K562 (cell line): Measurements from ENCODE around the gene CAMK2G. TPM values are rescaled to one million over a fixed set of nuclear protein-coding genes. Genes with fewer than 3 reads are reported as not detected.
A peak's percentile ranks its signal among the peaks of the same experiment; 100 is the strongest.

Experiments
- ARHGAP35 ChIP-seq: fragments of 450-650 bp; IDR thresholded peaks from 2 replicates; pipeline ENCODE4 v1.6.1; 2018; ENCODE audit not compliant: partially characterized antibody
- BRF2 ChIP-seq: IDR thresholded peaks from 3 replicates; pipeline ENCODE4 v1.6.1; 2011; ENCODE audit warnings: borderline replicate concordance, mild to moderate bottlenecking; ENCODE audit not compliant: insufficient read length, insufficient read depth
- CHD2 ChIP-seq: IDR thresholded peaks from 2 replicates; pipeline ENCODE4 v1.6.1; 2011; ENCODE audit warnings: low read depth, low read length
- ERF ChIP-seq: fragments of 450-650 bp; formaldehyde crosslinking; IDR thresholded peaks from 2 replicates; pipeline ENCODE4 v1.4.0; 2020; ENCODE audit warnings: mild to moderate bottlenecking, mixed read lengths
- FOXK1 ChIP-seq: sonication (generic); formaldehyde crosslinking; IDR thresholded peaks from 2 replicates; pipeline ENCODE4 v1.8.0; 2022; ENCODE audit warnings: missing genetic modification reagents, mild to moderate bottlenecking, borderline replicate concordance
- FOXK2 ChIP-seq, 2 experiments: fragments of 450-650 bp; IDR thresholded peaks in 1 of 2; conservative IDR thresholded peaks in 1 of 2; 2 replicates each; pipeline ENCODE4 v1.6.1; 2016; ENCODE audit warnings: low read depth in 2 of 2, mild to moderate bottlenecking in 1 of 2
- GABPB2 ChIP-seq: fragments of 250-450 bp; sonication (Bioruptor Pico); conservative IDR thresholded peaks from 2 replicates; pipeline ENCODE4 v1.5.1; 2021; ENCODE audit warnings: mild to moderate bottlenecking
- MECOM ChIP-seq: fragments of 250-450 bp; sonication (Bioruptor Pico); IDR thresholded peaks from 2 replicates; pipeline ENCODE4 v1.8.0; 2022; ENCODE audit warnings: inconsistent platforms
- NRF1 ChIP-seq, 2 experiments: fragments of 450-650 bp; IDR thresholded peaks in 1 of 2; conservative IDR thresholded peaks in 1 of 2; 2 replicates each; pipeline ENCODE4 v1.6.1; 2014; ENCODE audit warnings: mild to moderate bottlenecking in 2 of 2
- PBX2 ChIP-seq, 2 experiments: IDR thresholded peaks in 1 of 2; conservative IDR thresholded peaks in 1 of 2; 2 replicates each; pipeline ENCODE4 v1.6.1; 2016; ENCODE audit warnings: low read depth in 2 of 2, mild to moderate bottlenecking in 1 of 2, missing compliant biosample characterization in 1 of 2, missing genetic modification characterization in 1 of 2, moderate library complexity in 1 of 2
- SETDB1 ChIP-seq: IDR thresholded peaks from one replicate; pipeline ENCODE4 v1.6.1; 2012; ENCODE audit warnings: low read length, control low read depth, inconsistent platforms
- SIX5 ChIP-seq, 2 experiments: IDR thresholded peaks; 2 replicates each; pipeline ENCODE4 v1.6.1; 2011; ENCODE audit warnings: low read length in 2 of 2, borderline replicate concordance in 1 of 2, low read depth in 1 of 2, mild to moderate bottlenecking in 1 of 2, moderate library complexity in 1 of 2; ENCODE audit not compliant: insufficient read depth in 1 of 2
- ZBED1 ChIP-seq: IDR thresholded peaks from 2 replicates; pipeline ENCODE4 v1.6.1; 2014
- ZNF274 ChIP-seq: IDR thresholded peaks from 2 replicates; pipeline ENCODE4 v1.6.1; 2011; ENCODE audit warnings: low read depth, mild to moderate bottlenecking, low read length, moderate library complexity, borderline replicate concordance
- ZNF324 ChIP-seq: fragments of 250-450 bp; sonication (Bioruptor Pico); IDR thresholded peaks from 2 replicates; pipeline ENCODE4 v1.4.0; 2020; ENCODE audit warnings: mild to moderate bottlenecking
- ZNF592 ChIP-seq: fragments of 450-650 bp; IDR thresholded peaks from 2 replicates; pipeline ENCODE4 v1.6.1; 2017; ENCODE audit warnings: antibody characterized with exemption, mild to moderate bottlenecking
- polyA plus RNA-seq, 8 experiments: library from polyadenylated mRNA; depleted of rRNA in 4 of 8; stranded (reverse) in 5 of 8; unstranded in 3 of 8; fragments of >200 nt; fragmentation: Nextera tagmentation in 2 of 8; fragmentation: Illumina TruSeq in 1 of 8; extraction: Ambion mirVana in 2 of 8; extraction: Trizol in 1 of 8; gene quantifications; 2 replicates each; pipeline versions ENCODE4 v1.2.1 to v1.2.3, GENCODE V29; 2011 to 2014; ENCODE audit warnings: inconsistent platforms in 1 of 8, missing spikeins in 1 of 8
- total RNA-seq, 7 experiments: library from RNA; depleted of rRNA in 6 of 7; stranded (reverse); fragments of >200 nt in 6 of 7; fragmentation: Illumina TruSeq in 2 of 7; extraction: Trizol in 2 of 7; gene quantifications; 2 replicates each; pipeline versions ENCODE4 v1.2.1 to v1.2.3, GENCODE V29; 2011 to 2021; ENCODE audit warnings: low replicate concordance in 1 of 7
- TF ChIP-seq, protein P1 (sequence below): fragments of 450-650 bp; IDR thresholded peaks from 2 replicates; pipeline ENCODE4 v1.6.1; 2016
- TF ChIP-seq, protein P2 (sequence below): fragments of 450-650 bp; formaldehyde crosslinking; IDR thresholded peaks from 2 replicates; pipeline ENCODE4 v1.4.0; 2020; ENCODE audit warnings: mild to moderate bottlenecking

The CAMK2G gene
- total and polyA plus RNA-seq, 9 of the 15 experiments (the other 6 are each of a cell fraction or from before 2014, with no cell fraction given): 9.0 to 37.9 (median 32.6) TPM

DNA sequence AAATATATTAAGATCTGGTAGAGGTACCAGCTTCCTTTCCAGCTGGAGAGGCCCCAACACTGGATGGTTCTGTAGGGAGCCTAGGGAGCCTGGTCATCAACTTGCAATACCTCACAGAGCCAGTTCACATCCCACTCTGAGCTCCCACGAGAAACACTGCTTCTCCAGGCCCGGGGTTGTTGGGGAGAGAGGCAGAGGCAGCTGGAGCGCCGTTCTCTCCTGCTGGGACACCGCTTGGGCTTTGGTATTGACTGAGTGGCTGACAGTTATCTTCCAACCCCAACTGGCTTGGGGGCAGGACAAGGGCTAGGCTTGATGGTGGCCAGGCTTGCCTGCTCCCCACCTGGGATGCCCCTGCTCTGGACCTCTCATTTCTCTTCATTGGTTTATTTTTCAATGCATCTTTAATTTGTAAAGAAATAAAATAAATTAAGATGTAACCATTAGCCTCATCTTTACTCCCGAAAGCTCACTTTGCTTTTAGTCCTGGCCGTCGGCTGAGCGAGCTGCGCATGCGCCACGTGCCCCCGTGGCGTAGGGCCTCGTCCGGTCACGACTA, 102.6 kb downstream of the CAMK2G start (continued):
- TF ChIP-seq SIX5 (IDR thresholded peaks at IDR 0.05; ENCODE audit: borderline replicate concordance in 1 of 2, insufficient read depth in 1 of 2, low read depth in 1 of 2, low read length in 2 of 2) (no peak), ZNF274 (no peak), NRF1 (conservative IDR thresholded peaks at IDR 0.05 in 1 of 2, IDR thresholded peaks at IDR 0.05 in 1 of 2) (peak; percentile 99), SETDB1 (no peak), PBX2 (CRISPR knock-in tag; IDR thresholded peaks at IDR 0.05; ENCODE audit: low read depth) (no peak), PBX2 (tag; conservative IDR thresholded peaks at IDR 0.05; ENCODE audit: low read depth) (no peak), BRF2 (no peak), ZNF592 (peak; percentile 36), FOXK1 (CRISPR knock-in tag) (peak; percentile 26; the same call in 1 of the 2 replicates), CHD2 (peak; percentile 37; the same call in 1 of the 2 replicates), FOXK2 (conservative IDR thresholded peaks at IDR 0.05 in 1 of 2, IDR thresholded peaks at IDR 0.05 in 1 of 2; ENCODE audit: low read depth in 2 of 2) (no peak), ZBED1 (no peak), MECOM (CRISPR knock-in tag) (no peak), ERF (CRISPR knock-in tag) (no peak), ARHGAP35 (no peak), ZNF324 (CRISPR knock-in tag) (no peak), GABPB2 (CRISPR knock-in tag) (0 out of 2 replicates have a peak, but pooled peaks have one; percentile 41)
- TF ChIP-seq, protein P1, sequence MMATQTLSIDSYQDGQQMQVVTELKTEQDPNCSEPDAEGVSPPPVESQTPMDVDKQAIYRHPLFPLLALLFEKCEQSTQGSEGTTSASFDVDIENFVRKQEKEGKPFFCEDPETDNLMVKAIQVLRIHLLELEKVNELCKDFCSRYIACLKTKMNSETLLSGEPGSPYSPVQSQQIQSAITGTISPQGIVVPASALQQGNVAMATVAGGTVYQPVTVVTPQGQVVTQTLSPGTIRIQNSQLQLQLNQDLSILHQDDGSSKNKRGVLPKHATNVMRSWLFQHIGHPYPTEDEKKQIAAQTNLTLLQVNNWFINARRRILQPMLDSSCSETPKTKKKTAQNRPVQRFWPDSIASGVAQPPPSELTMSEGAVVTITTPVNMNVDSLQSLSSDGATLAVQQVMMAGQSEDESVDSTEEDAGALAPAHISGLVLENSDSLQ: peak; percentile 73
- TF ChIP-seq, protein P2, sequence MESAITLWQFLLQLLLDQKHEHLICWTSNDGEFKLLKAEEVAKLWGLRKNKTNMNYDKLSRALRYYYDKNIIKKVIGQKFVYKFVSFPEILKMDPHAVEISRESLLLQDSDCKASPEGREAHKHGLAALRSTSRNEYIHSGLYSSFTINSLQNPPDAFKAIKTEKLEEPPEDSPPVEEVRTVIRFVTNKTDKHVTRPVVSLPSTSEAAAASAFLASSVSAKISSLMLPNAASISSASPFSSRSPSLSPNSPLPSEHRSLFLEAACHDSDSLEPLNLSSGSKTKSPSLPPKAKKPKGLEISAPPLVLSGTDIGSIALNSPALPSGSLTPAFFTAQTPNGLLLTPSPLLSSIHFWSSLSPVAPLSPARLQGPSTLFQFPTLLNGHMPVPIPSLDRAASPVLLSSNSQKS (CRISPR knock-in tag): no peak
